ENCODE data around the gene VWA8. TPM values are rescaled to one million over a fixed set of nuclear protein-coding genes. Genes with fewer than 3 reads are reported as not detected.
"Not testable (repeated sequence)": the region's sequence is repeated elsewhere in the genome, so short reads cannot be mapped to it uniquely, and the experiment has no call there.

Gene VWA8
- total and polyA plus RNA-seq, 9 donors = 4.5 to 25.1 (median 21.0) TPM

- intact Hi-C loops (cut with DNase I) = no loop called here
- Histone ChIP-seq H3K36me3 (no peaks in the 10 kb centered on the region), H3K9me3 (no peaks in the 10 kb centered on the region), H3K27ac (no peak overlapping the region), H3K4me3 (no peak overlapping the region), H3K4me1 (ENCODE audit: insufficient read depth) (no peaks in the 10 kb centered on the region), H3K27me3 (no peaks in the 10 kb centered on the region)
- DNase-seq = no peak
- TF ChIP-seq POLR2A (IDR thresholded peaks at IDR 0.05) = no peak
- TF ChIP-seq CTCF (IDR thresholded peaks at IDR 0.05) = no peak
- TF ChIP-seq EP300 (IDR thresholded peaks at IDR 0.05) = no peak
Observed at GRCh38 chr13:41813426-41813825, 147.5 kb downstream of the VWA8 start.

- no peak for DNase-seq
- no peaks in the 10 kb centered on the region for H3K9me3 ChIP-seq
- intact Hi-C loops (cut with DNase I) = no loop called here
- no peaks in the 10 kb centered on the region for H3K27me3 ChIP-seq
- no peaks in the 10 kb centered on the region for H3K36me3 ChIP-seq
- no peak overlapping the region for H3K4me3 ChIP-seq
- H3K27ac ChIP-seq = no peak overlapping the region
- H3K4me1 ChIP-seq (ENCODE audit: insufficient read depth) = no peaks in the 10 kb centered on the region
- 96 to 98% (median 96%) methylated on average over 2 of the region's 2 CpGs for WGBS, 3 donors
- TF ChIP-seq POLR2A (IDR thresholded peaks at IDR 0.05) (no peak), EP300 (IDR thresholded peaks at IDR 0.05) (no peak), CTCF (IDR thresholded peaks at IDR 0.05) (no peak)
Observed at GRCh38 chr13:41812851-41813250, 148.1 kb downstream of the VWA8 start.

- 93 to 100% (median 95%) methylated on average over 1 of the region's 1 CpG for WGBS, 3 donors
- intact Hi-C loops (cut with DNase I) = no loop called here
- Histone ChIP-seq H3K4me1 (ENCODE audit: insufficient read depth) (no peaks in the 10 kb centered on the region), H3K36me3 (no peaks in the 10 kb centered on the region), H3K4me3 (no peak overlapping the region), H3K27ac (no peak overlapping the region), H3K27me3 (no peaks in the 10 kb centered on the region), H3K9me3 (no peaks in the 10 kb centered on the region)
- TF ChIP-seq POLR2A (IDR thresholded peaks at IDR 0.05) (no peak), EP300 (IDR thresholded peaks at IDR 0.05) (no peak), CTCF (IDR thresholded peaks at IDR 0.05) (no peak)
- no peak for DNase-seq
Observed at GRCh38 chr13:41812237-41812636, 148.7 kb downstream of the VWA8 start.

- intact Hi-C loops (cut with DNase I) = no loop called here
- Histone ChIP-seq H3K4me1 (ENCODE audit: insufficient read depth) (no peaks in the 10 kb centered on the region), H3K4me3 (no peak overlapping the region), H3K9me3 (no peaks in the 10 kb centered on the region), H3K27me3 (no peaks in the 10 kb centered on the region), H3K36me3 (no peaks in the 10 kb centered on the region), H3K27ac (no peak overlapping the region)
- DNase-seq = no peak
- no peak for TF ChIP-seq POLR2A (IDR thresholded peaks at IDR 0.05)
- TF ChIP-seq EP300 (IDR thresholded peaks at IDR 0.05) = no peak
- TF ChIP-seq CTCF (IDR thresholded peaks at IDR 0.05) = no peak
- 34 to 44% (median 34%) methylated on average over 3 of the region's 3 CpGs for WGBS, 3 donors
Observed at GRCh38 chr13:41811588-41812021, 149.3 kb downstream of the VWA8 start.

- intact Hi-C loops (cut with DNase I) = no loop called here
- Histone ChIP-seq H3K27me3 (no peaks in the 10 kb centered on the region), H3K4me1 (ENCODE audit: insufficient read depth) (no peaks in the 10 kb centered on the region), H3K4me3 (no peak overlapping the region), H3K27ac (no peak overlapping the region), H3K36me3 (no peaks in the 10 kb centered on the region), H3K9me3 (no peaks in the 10 kb centered on the region)
- TF ChIP-seq EP300 (IDR thresholded peaks at IDR 0.05) (no peak), POLR2A (IDR thresholded peaks at IDR 0.05) (no peak), CTCF (IDR thresholded peaks at IDR 0.05) (no peak)
- DNase-seq = no peak
- WGBS, 3 donors = 90 to 100% (median 97%) methylated on average over 1 of the region's 1 CpG
Observed at GRCh38 chr13:41809962-41810361, 150.9 kb downstream of the VWA8 start.

GRCh38 chr13:41803445-41803735 lies 157.5 kb downstream of the VWA8 start:
- H3K27ac ChIP-seq; H3K4me3 ChIP-seq; intact Hi-C loops (cut with DNase I); H3K9me3 ChIP-seq; H3K4me1 ChIP-seq (ENCODE audit: insufficient read depth); DNase-seq; H3K27me3 ChIP-seq; H3K36me3 ChIP-seq: not testable (repeated sequence)
- WGBS, 3 donors = 95 to 97% (median 96%) methylated on average over 3 of the region's 3 CpGs
